ENCODE results near the gene SH3GL1.

SH3GL1 gene

GRCh38 chr19:4396949-4397783 is 3.2 kb downstream of the SH3GL1 start:
- DNase-seq (ENCODE audit: low read depth): no peak

- DNase-seq (ENCODE audit: low read depth): no peak
Measured at GRCh38 chr19:4393947-4394590, 6.3 kb downstream of the SH3GL1 start.

DNA sequence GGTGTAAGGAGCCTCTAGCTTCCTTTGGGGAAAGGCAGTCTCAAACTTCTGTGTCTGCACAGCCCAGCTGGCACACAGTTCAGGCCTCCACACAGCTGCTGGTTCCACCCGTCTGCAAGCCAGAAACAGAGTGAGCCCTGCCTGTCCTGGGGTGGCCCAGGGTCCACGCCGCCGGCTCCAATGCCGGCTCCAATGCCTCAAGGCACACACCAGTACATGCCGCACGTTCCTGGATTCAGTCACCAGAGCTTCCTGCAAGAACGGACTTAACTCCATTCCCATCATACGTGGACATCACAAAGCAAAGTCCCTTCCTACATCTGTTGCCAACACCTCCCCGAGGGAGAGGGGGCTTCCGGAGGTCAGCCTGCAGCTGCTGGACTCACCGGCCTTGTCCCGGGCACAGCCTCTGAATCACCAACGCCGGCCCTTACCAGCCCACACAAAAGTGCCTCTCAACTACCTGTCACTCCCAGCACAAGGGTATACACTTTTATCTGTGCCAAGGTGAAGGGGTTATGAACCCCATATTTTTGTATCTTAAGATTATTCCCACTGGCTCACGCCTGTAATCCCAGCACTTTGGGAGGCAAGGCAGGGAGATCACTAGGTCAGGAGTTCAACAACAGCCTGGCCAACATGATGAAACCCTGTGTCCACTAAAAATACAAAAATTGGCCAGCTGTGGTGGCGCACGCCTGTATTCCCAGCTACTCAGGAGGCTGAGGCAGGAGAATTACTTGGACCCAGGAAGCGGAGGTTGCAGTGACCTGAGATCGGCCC is 8.5 kb downstream of the SH3GL1 start:
- DNase-seq (ENCODE audit: low read depth): no peak

GRCh38 chr19:4391306-4391693 is 9.0 kb downstream of the SH3GL1 start:
- no peak for DNase-seq (ENCODE audit: low read depth)

DNA sequence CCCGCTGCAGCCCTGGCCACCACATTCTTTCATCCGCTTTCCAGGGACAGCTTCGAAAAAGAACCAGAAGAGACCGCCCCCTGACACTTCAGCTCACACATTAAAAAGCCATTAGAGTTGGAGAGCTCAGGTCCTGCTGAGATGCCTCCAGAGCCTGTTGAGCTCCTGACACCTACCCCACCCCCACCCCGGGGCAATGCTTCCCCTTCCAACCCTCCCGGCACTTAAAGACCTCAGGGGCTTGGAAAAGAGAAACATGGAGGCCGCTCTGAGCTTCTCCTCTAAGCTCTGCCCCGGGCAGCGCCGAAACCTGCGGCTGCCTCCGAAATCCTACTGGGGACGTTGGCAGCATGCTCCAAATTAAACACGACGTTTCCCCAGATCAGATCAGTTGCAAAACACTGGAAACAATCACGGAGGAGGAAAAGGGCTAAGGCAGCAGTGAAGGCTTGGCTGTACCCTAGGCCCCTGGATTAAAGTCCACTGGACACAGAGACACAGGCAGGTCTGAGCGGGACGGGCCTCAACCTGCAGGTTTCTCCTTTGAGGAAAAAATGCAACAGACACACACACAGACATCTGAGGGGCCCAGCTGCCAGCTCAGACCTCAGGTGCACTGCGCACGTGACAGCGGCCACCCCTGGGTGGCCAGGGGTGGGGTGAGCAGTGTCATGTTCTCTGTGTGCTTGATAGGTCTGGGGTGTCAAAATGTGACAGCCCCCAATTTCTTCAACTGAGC is 9.6 kb downstream of the SH3GL1 start:
- no peak for DNase-seq (ENCODE audit: low read depth)

DNA sequence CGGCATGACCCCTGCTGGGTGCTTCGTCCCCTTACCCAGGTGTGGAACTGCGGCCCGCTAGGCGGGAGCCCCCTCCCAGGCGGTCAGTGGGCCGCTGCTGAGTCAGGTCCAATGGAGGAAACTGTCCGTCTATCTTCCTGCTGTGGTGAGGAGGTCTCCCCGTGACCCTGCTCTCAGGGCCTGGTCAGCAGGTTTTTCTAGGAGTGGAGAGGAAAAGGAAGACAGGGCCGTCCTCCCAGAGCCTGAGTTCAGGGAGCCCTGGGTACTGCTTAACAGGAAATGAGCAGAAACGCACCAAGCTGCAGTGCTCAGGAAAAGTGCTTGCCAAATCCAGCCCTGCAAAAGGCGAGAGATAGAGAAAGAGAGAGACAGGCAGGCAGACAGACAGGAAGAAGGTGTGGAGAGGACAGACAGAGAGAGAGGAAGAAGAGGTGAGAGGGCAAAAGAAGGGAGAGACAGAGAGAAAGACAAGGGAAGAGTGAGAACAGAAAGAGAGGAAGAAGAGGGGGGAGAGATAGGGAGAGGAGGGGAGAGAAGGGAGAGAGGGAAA is 10.3 kb downstream of the SH3GL1 start:
- DNase-seq (ENCODE audit: low read depth): no peak

DNA sequence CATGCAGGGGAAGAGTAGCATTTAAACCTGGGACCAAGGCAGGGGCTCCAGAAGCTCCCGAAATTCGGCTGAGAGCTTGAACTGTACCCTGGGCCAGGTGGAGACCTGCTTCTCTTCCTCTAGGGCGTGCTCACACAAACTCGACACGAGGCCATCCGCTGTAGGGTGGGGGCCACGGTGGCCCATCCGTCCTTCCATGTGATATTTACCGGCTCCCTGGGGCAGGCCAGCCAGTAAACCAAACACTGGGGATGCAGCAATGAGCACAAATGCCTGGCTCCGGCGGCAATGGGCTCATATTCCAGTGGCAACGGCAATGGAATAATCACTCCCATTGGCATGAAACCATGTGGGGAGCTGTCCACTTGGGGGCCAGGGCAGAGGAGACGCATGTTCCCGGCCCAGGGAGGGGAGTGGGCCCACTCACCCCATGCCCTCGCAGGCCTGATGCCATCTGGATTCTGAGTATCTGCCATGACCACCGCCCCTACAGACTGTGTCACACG is 10.8 kb downstream of the SH3GL1 start:
- no peak for DNase-seq (ENCODE audit: low read depth)

DNA sequence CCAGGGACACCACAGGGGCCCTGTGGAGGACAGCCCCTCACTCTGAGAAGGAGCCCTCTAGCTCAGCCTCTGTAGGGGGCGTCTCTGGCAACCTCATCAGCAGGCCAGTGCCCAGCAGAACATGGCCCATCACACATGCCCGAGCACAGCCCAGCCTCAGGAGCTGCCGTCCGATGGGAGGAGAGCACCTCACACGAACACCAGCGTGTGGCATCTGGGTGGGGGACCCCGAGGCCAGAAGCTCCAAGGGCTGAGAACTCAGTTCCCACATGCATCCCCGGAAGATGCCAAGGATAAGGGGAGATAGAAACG is 11.3 kb downstream of the SH3GL1 start:
- no peak for DNase-seq (ENCODE audit: low read depth)

GRCh38 chr19:4388337-4389063 is 11.8 kb downstream of the SH3GL1 start:
- DNase-seq (ENCODE audit: low read depth): no peak

DNA sequence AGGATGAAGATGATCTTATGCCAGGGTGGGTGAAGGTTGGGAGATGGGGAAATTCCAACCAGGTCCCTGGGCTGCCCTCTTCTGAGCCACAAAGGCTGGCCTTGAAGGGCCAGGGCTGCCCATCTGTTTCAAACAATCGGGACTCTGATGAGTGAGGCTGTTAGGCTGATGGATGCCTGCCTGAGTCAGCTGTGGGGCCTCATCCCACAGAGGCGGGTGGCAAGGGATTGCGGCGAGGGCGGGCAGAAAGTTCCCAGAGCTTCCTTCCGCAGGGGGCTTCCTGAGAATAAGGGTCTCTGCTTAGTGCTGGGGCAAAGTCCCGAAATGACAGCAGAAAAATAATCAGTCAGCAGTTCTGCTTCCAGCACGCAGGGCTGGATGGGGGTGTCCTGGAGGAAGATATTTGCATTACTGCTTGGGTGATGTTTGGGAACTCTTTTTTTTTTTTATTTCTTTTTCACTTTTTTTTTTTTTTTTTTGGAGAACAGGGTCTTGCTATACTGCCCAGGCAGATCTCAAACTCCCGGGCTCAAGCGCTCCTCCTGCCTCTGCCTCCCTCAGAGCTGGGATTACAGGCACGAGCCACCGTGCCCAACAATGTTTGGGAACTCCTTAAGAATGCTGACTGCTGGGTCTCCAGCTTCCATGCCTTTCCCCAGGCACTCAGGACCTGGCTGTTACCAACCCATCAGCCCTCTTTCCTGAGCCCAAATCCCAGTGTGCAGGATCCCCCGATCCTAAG is 14.1 kb downstream of the SH3GL1 start:
- DNase-seq (ENCODE audit: low read depth): no peak

- no peak for DNase-seq (ENCODE audit: low read depth)
Measured at GRCh38 chr19:4385291-4386040, 14.9 kb downstream of the SH3GL1 start.

GRCh38 chr19:4380254-4380727 is 20.1 kb downstream of the SH3GL1 start:
- DNase-seq (ENCODE audit: low read depth): peak; percentile 33

- no peak for DNase-seq (ENCODE audit: low read depth)
Measured at GRCh38 chr19:4379383-4380253, 20.7 kb downstream of the SH3GL1 start.

DNA sequence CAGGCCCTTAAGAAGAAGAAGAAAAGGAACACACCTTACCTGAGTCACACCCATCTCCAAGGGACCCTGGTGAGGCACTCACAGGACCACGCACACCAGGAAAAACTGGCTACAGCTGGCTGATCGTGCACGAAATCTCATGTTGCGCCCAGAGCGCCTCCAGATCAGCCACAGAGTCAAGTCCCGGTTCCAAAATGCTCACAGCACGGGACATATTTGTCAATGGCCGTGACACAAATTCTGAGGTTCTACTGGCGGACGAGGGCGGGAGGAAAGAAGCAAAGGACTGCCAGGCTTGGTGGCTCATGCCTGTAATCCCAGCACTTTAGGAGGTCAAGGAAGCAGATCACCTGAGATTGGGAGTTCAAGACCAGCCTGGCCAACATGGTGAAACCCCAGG is 21.5 kb downstream of the SH3GL1 start:
- DNase-seq (ENCODE audit: low read depth): no peak

DNA sequence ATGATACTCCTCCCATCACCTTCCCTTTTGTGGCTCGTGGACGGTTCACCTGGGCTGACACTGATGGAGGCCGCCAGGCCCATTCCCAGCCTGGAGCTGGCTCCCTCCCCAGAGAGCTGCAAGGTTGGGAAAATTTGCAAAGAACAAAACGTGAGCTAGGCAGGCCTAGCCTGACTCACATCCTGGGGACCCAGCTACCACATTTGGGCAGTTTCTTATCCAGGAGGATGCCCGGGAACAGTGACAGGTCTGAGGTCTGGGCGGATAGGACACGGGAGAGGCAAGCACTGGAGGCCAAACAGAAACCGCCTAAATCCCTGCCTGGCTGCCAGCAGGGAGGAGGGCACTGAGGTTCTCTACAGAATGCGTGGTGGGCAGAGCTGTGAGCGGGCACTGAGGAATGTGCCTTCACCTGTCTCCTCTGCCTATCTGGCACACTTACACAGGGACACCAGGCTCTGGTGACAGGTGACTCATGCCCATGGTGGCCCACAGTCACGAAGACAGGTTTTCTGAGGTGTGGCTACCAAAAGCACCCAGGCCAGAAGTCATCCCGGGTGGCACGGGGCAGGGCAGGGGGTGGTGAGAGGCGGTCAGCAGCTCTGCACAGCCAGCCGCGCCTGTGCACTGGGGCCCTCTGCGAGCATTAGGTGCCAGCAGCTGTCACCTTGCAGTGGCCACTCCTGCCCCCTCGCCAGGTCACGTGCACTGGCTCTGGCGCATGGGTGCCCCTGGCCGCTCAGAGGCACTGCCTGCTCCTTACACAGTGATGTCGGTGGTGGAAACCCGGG is 23.2 kb downstream of the SH3GL1 start:
- no peak for DNase-seq (ENCODE audit: low read depth)

GRCh38 chr19:4376671-4376990 is 23.7 kb downstream of the SH3GL1 start:
- DNase-seq (ENCODE audit: low read depth): no peak

DNA sequence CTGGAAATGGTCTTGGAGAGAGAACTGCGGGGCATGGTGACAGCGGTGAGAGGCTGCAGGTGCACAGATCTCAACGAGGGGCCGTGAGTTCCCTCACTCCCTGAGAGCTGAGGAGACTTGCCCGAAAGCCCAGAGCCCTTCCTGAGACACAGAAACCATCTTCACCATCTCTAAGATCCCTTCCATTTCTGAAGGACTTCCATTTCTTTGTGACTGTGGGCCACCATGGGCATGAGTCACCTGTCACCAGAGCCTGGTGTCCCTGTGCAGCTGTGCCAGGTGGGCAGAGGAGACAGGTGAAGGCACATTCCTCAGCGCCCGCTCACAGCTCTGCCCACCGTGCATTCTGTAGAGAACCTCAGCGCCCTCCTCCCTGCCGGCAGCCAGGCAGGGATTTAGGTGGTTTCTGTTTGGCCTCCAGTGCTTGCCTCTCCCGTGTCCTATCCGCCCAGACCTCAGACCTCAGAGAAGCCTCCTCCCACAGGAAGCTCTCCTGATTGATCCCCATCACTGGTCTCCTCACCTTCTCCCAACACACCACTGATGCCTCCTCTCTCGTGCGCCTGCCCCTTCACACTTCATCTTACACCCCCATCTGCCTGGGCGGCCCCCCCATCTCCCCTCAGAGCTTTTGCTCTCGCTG is 24.2 kb downstream of the SH3GL1 start:
- DNase-seq (ENCODE audit: low read depth): no peak

All from activated gamma-delta T cell treated with anti-CD3 and anti-CD28 coated beads, Interleukin-2, amount 50 U/mL, for 16 hours (primary cell).